Vagina (tissue), 2 donors: ENCODE measurements around the gene THBS3. TPM values are rescaled to one million over a fixed set of nuclear protein-coding genes. Genes with fewer than 3 reads are reported as not detected.
"Not testable (repeated sequence)": the region's sequence is repeated elsewhere in the genome, so short reads cannot be mapped to it uniquely, and the experiment has no call there.

Experiments
- DNase-seq, 2 donors: peaks; one replicate each; pipeline ENCODE4 v3.0.0-alpha.2; 2017; ENCODE audit errors: extremely low spot score in 2 of 2
- H3K27ac ChIP-seq: fragments of 200-600 bp; sonication (generic); one replicate; pipeline ENCODE4 v1.5.1; 2019
- H3K27me3 ChIP-seq: fragments of 200-600 bp; sonication (generic); one replicate; pipeline ENCODE4 v1.5.1; 2019
- H3K36me3 ChIP-seq, 2 donors: fragments of 200-600 bp; sonication (generic); one replicate each; pipeline ENCODE4 v1.5.1; 2017 to 2019
- H3K4me1 ChIP-seq: fragments of 200-600 bp; sonication (generic); one replicate; pipeline ENCODE4 v1.5.1; 2019
- H3K4me3 ChIP-seq, 2 donors: fragments of 200-600 bp; sonication (generic); 1 replicate in 1 of 2; 2 replicates in 1 of 2; pipeline ENCODE4 v1.5.1; 2016 to 2019
- H3K9me3 ChIP-seq: fragments of 200-600 bp; sonication (generic); one replicate; pipeline ENCODE4 v1.5.1; 2019
- POLR2A ChIP-seq, 2 donors: fragments of 450-650 bp; IDR thresholded peaks; one replicate each; pipeline ENCODE4 v1.6.1; 2017; ENCODE audit warnings: antibody characterized with exemption in 2 of 2, mild to moderate bottlenecking in 2 of 2, moderate library complexity in 2 of 2
- POLR2AphosphoS5 ChIP-seq, 2 donors: sonication (generic); formaldehyde crosslinking; IDR thresholded peaks; one replicate each; pipeline ENCODE4 v1.9.0; 2017; ENCODE audit warnings: antibody characterized with exemption in 2 of 2, mild to moderate bottlenecking in 2 of 2, low read depth in 1 of 2; ENCODE audit not compliant: insufficient read depth in 1 of 2
- intact Hi-C: fragments of 100-400 bp; cut with DNase I; formaldehyde crosslinking; loops from one replicate; pipeline ENCODE4 v1.15.1; 2023
- total RNA-seq: library from RNA; depleted of rRNA; stranded (reverse); fragments of >200 nt; gene quantifications from one replicate; pipeline ENCODE4 v1.2.3, GENCODE V29; 2016
- TF ChIP-seq, protein P1 (sequence below), 3 experiments: fragments of 450-650 bp in 2 of 3; fragments of 200-600 bp in 1 of 3; sonication (generic) in 1 of 3; IDR thresholded peaks; one replicate each; pipeline ENCODE4 v1.5.1; 2017 to 2019; ENCODE audit warnings: antibody characterized with exemption in 3 of 3, mild to moderate bottlenecking in 2 of 3, moderate library complexity in 2 of 3

Gene THBS3
- total RNA-seq, 1 donor from 2014 or later, result 27.3 TPM

DNA sequence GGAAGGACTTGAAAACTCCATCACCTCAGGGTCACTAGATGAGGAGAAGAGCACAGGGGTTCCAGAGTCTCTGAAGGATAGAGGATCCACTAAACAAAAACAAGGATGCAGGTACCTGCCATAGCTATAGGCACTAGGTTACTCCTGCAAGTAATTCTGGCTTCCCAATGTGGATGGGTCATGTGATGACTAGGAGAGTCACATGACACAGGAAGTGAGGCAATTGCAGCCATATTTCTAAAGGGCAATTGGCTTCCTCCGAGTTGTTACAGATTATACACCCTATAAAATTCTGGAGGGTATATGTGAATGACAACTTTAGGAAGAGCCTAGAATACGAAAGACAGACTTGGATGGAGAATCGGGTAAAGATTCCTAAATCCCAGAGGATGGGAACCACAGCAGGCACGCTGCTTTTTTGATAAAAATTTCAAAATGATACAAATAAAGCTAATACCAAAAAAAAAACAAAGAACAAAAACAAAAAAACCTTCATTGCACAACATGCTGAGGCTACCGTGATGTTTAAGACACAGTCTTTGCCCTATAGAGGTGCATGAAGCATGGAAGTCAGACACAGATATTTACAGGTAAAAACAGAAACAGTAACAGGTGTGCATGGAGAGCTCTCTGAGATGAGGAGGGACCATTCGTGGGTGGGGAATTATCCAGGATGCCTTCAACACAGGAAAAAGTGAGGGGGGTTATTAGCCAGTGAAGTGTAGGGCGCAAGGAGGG lies 11.3 kb upstream of the THBS3 start:
- peak overlapping the region; percentile 27 for H3K27ac ChIP-seq
- intact Hi-C loops, result no loop called here
- peak in 1 of 2 donors; percentile 60 for TF ChIP-seq POLR2AphosphoS5 (IDR thresholded peaks at IDR 0.05; ENCODE audit: insufficient read depth in 1 of 2, low read depth in 1 of 2)
- TF ChIP-seq, protein P1, sequence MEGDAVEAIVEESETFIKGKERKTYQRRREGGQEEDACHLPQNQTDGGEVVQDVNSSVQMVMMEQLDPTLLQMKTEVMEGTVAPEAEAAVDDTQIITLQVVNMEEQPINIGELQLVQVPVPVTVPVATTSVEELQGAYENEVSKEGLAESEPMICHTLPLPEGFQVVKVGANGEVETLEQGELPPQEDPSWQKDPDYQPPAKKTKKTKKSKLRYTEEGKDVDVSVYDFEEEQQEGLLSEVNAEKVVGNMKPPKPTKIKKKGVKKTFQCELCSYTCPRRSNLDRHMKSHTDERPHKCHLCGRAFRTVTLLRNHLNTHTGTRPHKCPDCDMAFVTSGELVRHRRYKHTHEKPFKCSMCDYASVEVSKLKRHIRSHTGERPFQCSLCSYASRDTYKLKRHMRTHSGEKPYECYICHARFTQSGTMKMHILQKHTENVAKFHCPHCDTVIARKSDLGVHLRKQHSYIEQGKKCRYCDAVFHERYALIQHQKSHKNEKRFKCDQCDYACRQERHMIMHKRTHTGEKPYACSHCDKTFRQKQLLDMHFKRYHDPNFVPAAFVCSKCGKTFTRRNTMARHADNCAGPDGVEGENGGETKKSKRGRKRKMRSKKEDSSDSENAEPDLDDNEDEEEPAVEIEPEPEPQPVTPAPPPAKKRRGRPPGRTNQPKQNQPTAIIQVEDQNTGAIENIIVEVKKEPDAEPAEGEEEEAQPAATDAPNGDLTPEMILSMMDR (IDR thresholded peaks at IDR 0.05), result no peak

DNA sequence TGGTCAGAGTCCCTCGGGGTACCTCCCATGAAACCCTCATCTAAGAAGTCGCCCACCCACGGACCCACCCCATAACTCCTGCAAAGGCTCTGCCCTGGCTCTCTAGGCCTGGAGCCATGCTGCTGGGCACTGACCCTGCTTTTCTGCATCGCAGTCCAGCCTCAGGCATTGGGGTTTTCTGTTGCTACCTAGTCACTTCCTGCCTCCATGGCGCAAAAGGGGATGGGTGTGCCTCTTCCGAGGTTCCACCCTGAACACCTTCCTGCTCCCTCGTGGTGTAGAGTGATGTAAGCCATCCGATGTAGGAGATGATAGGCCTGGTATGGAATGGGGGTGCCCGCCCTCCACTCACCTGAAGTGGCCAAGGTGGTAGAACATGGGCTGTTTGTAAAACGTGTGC lies 7.0 kb upstream of the THBS3 start:
- H3K4me3 ChIP-seq, H3K27me3 ChIP-seq, intact Hi-C loops, H3K9me3 ChIP-seq, DNase-seq, H3K27ac ChIP-seq, H3K36me3 ChIP-seq: not testable (repeated sequence)
- peaks cover 11% of the 10 kb centered on the region for H3K4me1 ChIP-seq

More for the DNA sequence above, 11.3 kb upstream of the THBS3 start:
- no peak for DNase-seq
- H3K9me3 ChIP-seq, result no peaks in the 10 kb centered on the region
- no peaks in the 10 kb centered on the region for H3K27me3 ChIP-seq
- peaks cover 10% of the 10 kb centered on the region for H3K4me1 ChIP-seq
- H3K36me3 ChIP-seq, result no peaks in the 10 kb centered on the region
- peak overlapping the region; percentile 16 to 18 for H3K4me3 ChIP-seq

DNA sequence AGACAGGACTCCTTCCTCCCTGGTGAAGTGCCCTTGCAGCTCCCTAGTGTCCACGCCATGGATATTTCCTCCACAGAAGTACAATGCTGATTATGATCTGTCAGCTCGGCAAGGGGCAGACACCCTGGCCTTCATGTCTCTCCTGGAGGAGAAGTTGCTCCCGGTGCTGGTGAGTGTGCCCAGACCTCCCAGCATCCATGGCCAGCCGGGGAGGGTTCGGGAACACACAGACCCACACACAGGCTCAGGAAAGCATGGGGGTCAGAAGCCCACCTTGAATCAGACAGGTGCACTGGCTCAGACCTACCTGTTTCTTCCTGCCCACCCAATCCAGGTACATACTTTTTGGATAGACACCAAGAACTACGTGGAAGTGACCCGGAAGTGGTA lies 4.3 kb upstream of the THBS3 start:
- H3K9me3 ChIP-seq, H3K36me3 ChIP-seq, H3K27ac ChIP-seq, H3K4me3 ChIP-seq, intact Hi-C loops, DNase-seq, H3K27me3 ChIP-seq: not testable (repeated sequence)
- peaks cover 26% of the 10 kb centered on the region for H3K4me1 ChIP-seq

DNA sequence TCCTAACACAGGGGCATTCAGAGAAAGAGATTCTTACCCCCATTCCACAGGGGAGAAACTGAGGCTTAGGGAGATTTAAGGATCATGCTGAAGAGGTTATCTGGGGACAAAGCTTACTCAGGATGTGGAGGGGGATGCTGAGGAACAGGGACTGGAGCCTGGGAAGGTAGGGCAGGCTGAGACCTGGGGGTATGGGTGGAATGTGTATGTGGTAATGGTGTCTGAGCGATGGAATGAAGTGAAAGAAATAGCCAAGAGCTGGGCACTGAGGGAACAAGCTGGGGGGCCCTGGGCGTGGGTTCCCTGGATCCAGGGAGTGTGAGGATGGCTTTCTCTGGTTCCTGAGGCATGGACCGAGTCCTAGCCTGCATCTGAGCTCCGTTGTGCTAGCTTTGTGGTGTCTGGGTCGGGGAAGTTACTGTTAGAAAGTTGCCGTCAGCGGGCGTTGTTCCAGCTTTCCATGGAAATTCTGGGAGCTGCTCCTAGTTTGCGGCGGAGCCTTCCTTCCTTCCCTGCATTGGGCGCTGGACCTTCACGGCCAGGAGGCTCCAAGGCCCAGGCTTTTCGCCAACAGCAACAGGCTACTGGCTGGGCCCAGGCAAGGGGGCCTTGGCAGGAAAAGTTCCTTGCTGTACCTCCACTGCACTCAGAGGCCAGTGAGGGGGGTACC lies 3.8 kb upstream of the THBS3 start:
- H3K27ac ChIP-seq, H3K9me3 ChIP-seq, DNase-seq, H3K36me3 ChIP-seq, H3K4me3 ChIP-seq, intact Hi-C loops, H3K27me3 ChIP-seq: not testable (repeated sequence)
- H3K4me1 ChIP-seq, result peaks cover 31% of the 10 kb centered on the region

DNA sequence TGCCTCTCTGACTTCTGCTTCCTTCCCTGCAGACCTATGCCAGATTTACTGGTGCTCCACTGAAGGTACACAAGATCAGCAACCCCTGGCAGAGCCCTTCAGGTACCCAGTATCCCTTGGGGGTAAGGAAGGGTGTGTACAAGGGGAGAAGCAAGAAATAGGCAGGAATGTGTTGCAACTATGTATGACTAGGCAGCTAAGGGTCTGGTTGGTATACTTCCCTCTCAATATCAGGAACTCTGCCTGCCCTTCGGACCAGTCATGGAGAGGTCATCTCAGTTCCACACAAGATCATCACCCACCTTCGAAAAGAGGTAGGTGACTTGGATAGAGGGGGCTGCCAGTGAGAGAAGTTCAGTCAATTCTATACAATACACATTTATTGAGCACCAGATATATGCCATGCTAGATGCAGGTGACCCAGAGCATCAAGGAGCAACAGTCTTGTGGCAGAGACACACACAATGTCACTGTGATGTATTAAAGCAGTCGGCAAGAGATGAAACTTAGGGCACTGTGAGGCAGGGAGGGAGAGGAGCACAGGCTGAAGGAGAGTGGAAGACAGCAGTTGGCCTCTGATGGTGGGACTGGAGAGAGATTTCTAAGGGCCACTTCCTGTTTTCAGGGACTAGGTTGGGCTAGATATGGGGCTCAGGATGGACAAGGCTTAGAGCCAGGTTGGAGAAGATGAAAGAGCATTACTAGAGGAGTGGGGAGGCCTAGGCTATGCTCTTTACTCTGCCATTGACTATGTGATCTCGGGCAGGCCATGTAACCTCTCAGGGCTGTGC lies 2.8 kb upstream of the THBS3 start:
- H3K4me1 ChIP-seq, result peaks cover 38% of the 10 kb centered on the region
- no peaks in the 10 kb centered on the region for H3K36me3 ChIP-seq
- DNase-seq, result no peak
- no peak overlapping the region for H3K27ac ChIP-seq
- no peaks in the 10 kb centered on the region for H3K27me3 ChIP-seq
- intact Hi-C loops, result no loop called here
- no peaks in the 10 kb centered on the region for H3K9me3 ChIP-seq
- TF ChIP-seq, protein P1 (IDR thresholded peaks at IDR 0.05), result no peak
- TF ChIP-seq POLR2A (IDR thresholded peaks at IDR 0.05) (no peak), POLR2AphosphoS5 (IDR thresholded peaks at IDR 0.05; ENCODE audit: insufficient read depth in 1 of 2, low read depth in 1 of 2) (no peak)
- H3K4me3 ChIP-seq, result no peak overlapping the region

DNA sequence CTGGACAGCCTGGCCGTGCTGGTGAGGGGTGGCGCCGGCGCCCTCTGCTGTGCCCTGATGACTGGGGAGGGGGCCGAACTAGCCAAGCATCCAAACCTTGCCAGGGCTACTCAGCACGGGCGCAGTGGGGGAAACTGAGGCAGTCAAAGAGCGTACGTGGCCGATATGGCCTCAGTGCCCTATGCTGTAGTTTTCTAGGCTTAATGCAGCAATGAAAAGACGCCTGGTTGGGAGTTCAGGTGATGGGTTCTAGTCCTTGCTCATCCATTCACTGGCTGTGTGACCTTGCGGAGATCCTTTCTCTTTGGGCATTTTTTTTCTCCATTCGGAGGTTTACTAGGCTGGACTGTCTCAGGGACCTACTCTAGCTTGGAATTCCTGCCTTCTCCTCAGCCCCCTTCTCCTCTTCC lies 1.6 kb upstream of the THBS3 start:
- Histone ChIP-seq H3K9me3 (no peaks in the 10 kb centered on the region), H3K4me1 (peaks cover 38% of the 10 kb centered on the region), H3K27ac (peak overlapping the region; percentile 99), H3K36me3 (no peaks in the 10 kb centered on the region), H3K27me3 (no peaks in the 10 kb centered on the region), H3K4me3 (peak overlapping the region; percentile 78 to 87)
- TF ChIP-seq, protein P1 (IDR thresholded peaks at IDR 0.05), result no peak
- no peak for TF ChIP-seq POLR2A (IDR thresholded peaks at IDR 0.05)
- TF ChIP-seq POLR2AphosphoS5 (IDR thresholded peaks at IDR 0.05; ENCODE audit: insufficient read depth in 1 of 2, low read depth in 1 of 2), result no peak
- intact Hi-C loops, result loop anchor here (5.0 kb wide), 1 partner anchor 33 kb away; a partner anchor contains a TSS
- DNase-seq, result no peak
